Measurements from ENCODE around the gene IRGC.

Gene IRGC

GRCh38 chr19:43731846-43732245 is 16.0 kb downstream of the IRGC start:
- Histone ChIP-seq H3K9ac (ENCODE audit: low read length) (no peak overlapping the region), H3K4me1 (ENCODE audit: insufficient read depth, low read length, severe bottlenecking) (no peaks in the 10 kb centered on the region), H4K20me1 (ENCODE audit: insufficient read depth, low read length) (no peaks in the 10 kb centered on the region), H3K79me2 (ENCODE audit: insufficient read depth, low read length) (no peaks in the 10 kb centered on the region), H2AFZ (ENCODE audit: low read length) (no peak overlapping the region), H3K9me3 (ENCODE audit: low read length) (no peaks in the 10 kb centered on the region), H3F3A (ENCODE audit: insufficient read depth, low read length) (no peaks in the 10 kb centered on the region), H3K4me3 (ENCODE audit: low read depth, low read length, poor library complexity, severe bottlenecking) (no peak overlapping the region), H3K27me3 (ENCODE audit: insufficient read depth, low read length) (no peaks in the 10 kb centered on the region), H3K4me2 (ENCODE audit: low read length) (no peak overlapping the region), H3K27ac (ENCODE audit: low read depth, low read length, poor library complexity, severe bottlenecking) (no peak overlapping the region), H3K36me3 (ENCODE audit: insufficient read depth, low read length) (peaks cover 83% of the 10 kb centered on the region), H3K9me2 (ENCODE audit: low read depth, low read length) (no peaks in the 10 kb centered on the region)
- TF ChIP-seq, protein P1, sequence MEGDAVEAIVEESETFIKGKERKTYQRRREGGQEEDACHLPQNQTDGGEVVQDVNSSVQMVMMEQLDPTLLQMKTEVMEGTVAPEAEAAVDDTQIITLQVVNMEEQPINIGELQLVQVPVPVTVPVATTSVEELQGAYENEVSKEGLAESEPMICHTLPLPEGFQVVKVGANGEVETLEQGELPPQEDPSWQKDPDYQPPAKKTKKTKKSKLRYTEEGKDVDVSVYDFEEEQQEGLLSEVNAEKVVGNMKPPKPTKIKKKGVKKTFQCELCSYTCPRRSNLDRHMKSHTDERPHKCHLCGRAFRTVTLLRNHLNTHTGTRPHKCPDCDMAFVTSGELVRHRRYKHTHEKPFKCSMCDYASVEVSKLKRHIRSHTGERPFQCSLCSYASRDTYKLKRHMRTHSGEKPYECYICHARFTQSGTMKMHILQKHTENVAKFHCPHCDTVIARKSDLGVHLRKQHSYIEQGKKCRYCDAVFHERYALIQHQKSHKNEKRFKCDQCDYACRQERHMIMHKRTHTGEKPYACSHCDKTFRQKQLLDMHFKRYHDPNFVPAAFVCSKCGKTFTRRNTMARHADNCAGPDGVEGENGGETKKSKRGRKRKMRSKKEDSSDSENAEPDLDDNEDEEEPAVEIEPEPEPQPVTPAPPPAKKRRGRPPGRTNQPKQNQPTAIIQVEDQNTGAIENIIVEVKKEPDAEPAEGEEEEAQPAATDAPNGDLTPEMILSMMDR (IDR thresholded peaks at IDR 0.05; ENCODE audit: low read length) = no peak

DNA sequence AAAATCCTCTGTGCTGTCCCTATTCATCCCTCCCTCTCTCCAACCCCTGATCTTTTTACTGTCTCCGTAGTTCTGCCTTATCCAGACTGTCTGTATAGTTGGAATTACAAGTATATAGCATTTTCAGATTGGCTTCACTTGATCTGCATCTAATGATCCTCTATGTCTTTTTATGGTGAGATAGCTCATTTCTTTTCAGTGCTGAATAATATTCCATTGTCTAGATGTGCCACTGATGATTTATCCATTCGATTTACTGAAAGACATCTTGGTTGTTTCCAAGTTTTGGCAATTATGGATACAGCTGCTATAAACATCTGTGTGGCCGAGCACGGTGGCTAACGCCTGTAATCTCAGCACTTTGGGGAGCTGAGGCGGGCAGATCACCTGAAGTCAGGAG is 19.1 kb downstream of the IRGC start:
- H3K36me3 ChIP-seq (ENCODE audit: insufficient read depth, low read length) = peaks cover 91% of the 10 kb centered on the region
- no peak overlapping the region for H3K27ac ChIP-seq (ENCODE audit: low read depth, low read length, poor library complexity, severe bottlenecking)
- no peak overlapping the region for H3K9ac ChIP-seq (ENCODE audit: low read length)
- H3K4me2 ChIP-seq (ENCODE audit: low read length) = no peak overlapping the region
- no peaks in the 10 kb centered on the region for H3K79me2 ChIP-seq (ENCODE audit: insufficient read depth, low read length)
- H3K9me3 ChIP-seq (ENCODE audit: low read length) = no peaks in the 10 kb centered on the region
- no peaks in the 10 kb centered on the region for H4K20me1 ChIP-seq (ENCODE audit: insufficient read depth, low read length)
- no peak overlapping the region for H2AFZ ChIP-seq (ENCODE audit: low read length)
- TF ChIP-seq, protein P1 (IDR thresholded peaks at IDR 0.05; ENCODE audit: low read length) = no peak
- no peak for TF ChIP-seq EZH2 (IDR thresholded peaks at IDR 0.05; ENCODE audit: borderline replicate concordance, low read length)
- no peak overlapping the region for H3K4me3 ChIP-seq (ENCODE audit: low read depth, low read length, poor library complexity, severe bottlenecking)
- H3K27me3 ChIP-seq (ENCODE audit: insufficient read depth, low read length) = no peaks in the 10 kb centered on the region
- no peaks in the 10 kb centered on the region for H3K9me2 ChIP-seq (ENCODE audit: low read depth, low read length)
- H3K4me1 ChIP-seq (ENCODE audit: insufficient read depth, low read length, severe bottlenecking) = no peaks in the 10 kb centered on the region
- H3F3A ChIP-seq (ENCODE audit: insufficient read depth, low read length) = no peaks in the 10 kb centered on the region

GRCh38 chr19:43735957-43736356 is 20.1 kb downstream of the IRGC start:
- no peaks in the 10 kb centered on the region for H3K27me3 ChIP-seq (ENCODE audit: insufficient read depth, low read length)
- TF ChIP-seq, protein P1 (IDR thresholded peaks at IDR 0.05; ENCODE audit: low read length) = no peak
- TF ChIP-seq EZH2 (IDR thresholded peaks at IDR 0.05; ENCODE audit: borderline replicate concordance, low read length) = no peak
- H3K9ac ChIP-seq (ENCODE audit: low read length) = no peak overlapping the region
- H3K27ac ChIP-seq (ENCODE audit: low read depth, low read length, poor library complexity, severe bottlenecking) = no peak overlapping the region
- H3K4me1 ChIP-seq (ENCODE audit: insufficient read depth, low read length, severe bottlenecking) = no peaks in the 10 kb centered on the region
- H3K9me2 ChIP-seq (ENCODE audit: low read depth, low read length) = no peaks in the 10 kb centered on the region
- H3K79me2 ChIP-seq (ENCODE audit: insufficient read depth, low read length) = no peaks in the 10 kb centered on the region
- H3K4me2 ChIP-seq (ENCODE audit: low read length) = no peak overlapping the region
- H3K9me3 ChIP-seq (ENCODE audit: low read length) = no peaks in the 10 kb centered on the region
- H3K36me3 ChIP-seq (ENCODE audit: insufficient read depth, low read length) = peaks cover 93% of the 10 kb centered on the region
- H3F3A ChIP-seq (ENCODE audit: insufficient read depth, low read length) = no peaks in the 10 kb centered on the region
- H3K4me3 ChIP-seq (ENCODE audit: low read depth, low read length, poor library complexity, severe bottlenecking) = no peak overlapping the region
- H2AFZ ChIP-seq (ENCODE audit: low read length) = no peak overlapping the region
- no peaks in the 10 kb centered on the region for H4K20me1 ChIP-seq (ENCODE audit: insufficient read depth, low read length)

All from OCI-LY1 (cell line).